Mesendoderm (in vitro differentiated cells): ENCODE results near the gene FOXN4.

Source experiments
- DNase-seq: peaks from one replicate; pipeline ENCODE4 v3.0.0; 2013
- H2AK5ac ChIP-seq: 2 replicates; pipeline ENCODE4 v1.6.1; 2013; ENCODE audit warnings: low read length, inconsistent platforms
- H2BK120ac ChIP-seq: 2 replicates; pipeline ENCODE4 v1.6.1; 2013; ENCODE audit warnings: low read depth, mild to moderate bottlenecking, low read length, moderate library complexity, mixed read lengths
- H2BK15ac ChIP-seq: replicated peaks from 2 replicates; pipeline ENCODE4 v1.6.1; 2013; ENCODE audit warnings: low read depth, mild to moderate bottlenecking, moderate library complexity
- H2BK5ac ChIP-seq: 2 replicates; pipeline ENCODE4 v1.6.1; 2013; ENCODE audit warnings: low read length, inconsistent platforms
- H3K18ac ChIP-seq: 2 replicates; pipeline ENCODE4 v1.6.1; 2013; ENCODE audit warnings: mild to moderate bottlenecking, low read length, mixed read lengths
- H3K23ac ChIP-seq: one replicate; pipeline ENCODE4 v1.6.1; 2013; ENCODE audit warnings: low read length
- H3K27ac ChIP-seq: 2 replicates; pipeline ENCODE4 v1.5.1; 2013; ENCODE audit warnings: low read depth, mild to moderate bottlenecking, inconsistent platforms, low read length, moderate library complexity
- H3K27me3 ChIP-seq: 2 replicates; pipeline ENCODE4 v1.6.1; 2013; ENCODE audit warnings: low read length, control low read depth, mild to moderate bottlenecking, inconsistent platforms; ENCODE audit not compliant: insufficient read depth, poor library complexity
- H3K36me3 ChIP-seq: 2 replicates; pipeline ENCODE4 v1.6.1; 2013; ENCODE audit warnings: low read length, inconsistent platforms; ENCODE audit not compliant: control insufficient read depth, insufficient read depth
- H3K4ac ChIP-seq: one replicate; pipeline ENCODE4 v1.6.1; 2013; ENCODE audit warnings: low read depth, mild to moderate bottlenecking, low read length, moderate library complexity
- H3K4me1 ChIP-seq: 2 replicates; pipeline ENCODE4 v1.6.1; 2013; ENCODE audit warnings: low read depth, low read length, inconsistent platforms; ENCODE audit not compliant: control insufficient read depth
- H3K4me2 ChIP-seq: 2 replicates; pipeline ENCODE4 v1.6.1; 2013; ENCODE audit warnings: low read length
- H3K4me3 ChIP-seq: 2 replicates; pipeline ENCODE4 v1.5.1; 2013; ENCODE audit warnings: mild to moderate bottlenecking, low read length
- H3K56ac ChIP-seq: one replicate; pipeline ENCODE4 v1.6.1; 2013; ENCODE audit warnings: low read length
- H3K79me1 ChIP-seq: 2 replicates; pipeline ENCODE4 v1.6.1; 2013; ENCODE audit warnings: low read length, inconsistent platforms
- H3K79me2 ChIP-seq: 2 replicates; pipeline ENCODE4 v1.6.1; 2013; ENCODE audit warnings: mild to moderate bottlenecking, low read length; ENCODE audit not compliant: control insufficient read depth, insufficient read depth
- H3K9ac ChIP-seq: 2 replicates; pipeline ENCODE4 v1.6.1; 2013; ENCODE audit warnings: low read length, inconsistent platforms
- H4K5ac ChIP-seq: one replicate; pipeline ENCODE4 v1.6.1; 2013; ENCODE audit warnings: low read length
- H4K8ac ChIP-seq: one replicate; pipeline ENCODE4 v1.6.1; 2013; ENCODE audit warnings: low read depth, mild to moderate bottlenecking, control low read depth, low read length, moderate library complexity
- WGBS: extraction: QIAGEN DNeasy Blood & Tissue Kit; methylation state at CpG from one replicate; pipeline ENCODE4 v1.1.7; 2013; ENCODE audit warnings: low lambda C conversion rate, missing lambda C conversion rate; ENCODE audit not compliant: insufficient coverage; ENCODE audit errors: extremely low coverage; 5-methylcytosine and 5-hydroxymethylcytosine counted together

Gene FOXN4

DNA sequence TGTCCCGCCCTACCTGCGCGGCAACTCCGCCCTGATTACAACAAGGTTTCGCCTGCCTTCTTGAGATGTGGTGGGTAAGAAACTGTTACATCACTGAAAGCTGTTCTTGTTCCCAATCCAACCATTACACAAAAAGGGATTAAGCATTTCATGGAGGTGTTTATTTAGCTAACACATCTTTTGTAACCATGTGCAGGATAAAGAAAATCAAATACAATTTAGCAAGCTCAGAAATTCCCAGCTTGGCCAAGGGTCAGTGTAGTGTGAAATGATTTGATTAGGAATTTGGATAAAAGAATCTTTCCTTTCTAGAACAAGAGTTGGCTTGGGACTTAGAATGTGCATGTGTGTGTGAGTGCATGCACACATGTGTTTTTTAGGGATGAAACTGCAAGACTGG lies 6.3 kb downstream of the FOXN4 start:
- Histone ChIP-seq H2BK15ac (no peak overlapping the region), H3K36me3 (no peaks in the 10 kb centered on the region), H3K79me2 (no peaks in the 10 kb centered on the region), H2BK120ac (no peak overlapping the region), H4K5ac (no peak overlapping the region), H3K27me3 (peaks cover 2% of the 10 kb centered on the region), H3K23ac (no peak overlapping the region), H3K9ac (no peak overlapping the region), H4K8ac (no peak overlapping the region), H3K27ac (no peak overlapping the region), H3K79me1 (no peaks in the 10 kb centered on the region), H3K4me2 (no peak overlapping the region), H2BK5ac (no peak overlapping the region), H3K18ac (no peak overlapping the region), H3K4me1 (no peaks in the 10 kb centered on the region), H2AK5ac (no peak overlapping the region), H3K4me3 (no peak overlapping the region), H3K4ac (no peak overlapping the region), H3K56ac (no peak overlapping the region)
- WGBS, result no CpG with 5 or more reads among the region's 5 CpGs
- DNase-seq, result no peak

DNA sequence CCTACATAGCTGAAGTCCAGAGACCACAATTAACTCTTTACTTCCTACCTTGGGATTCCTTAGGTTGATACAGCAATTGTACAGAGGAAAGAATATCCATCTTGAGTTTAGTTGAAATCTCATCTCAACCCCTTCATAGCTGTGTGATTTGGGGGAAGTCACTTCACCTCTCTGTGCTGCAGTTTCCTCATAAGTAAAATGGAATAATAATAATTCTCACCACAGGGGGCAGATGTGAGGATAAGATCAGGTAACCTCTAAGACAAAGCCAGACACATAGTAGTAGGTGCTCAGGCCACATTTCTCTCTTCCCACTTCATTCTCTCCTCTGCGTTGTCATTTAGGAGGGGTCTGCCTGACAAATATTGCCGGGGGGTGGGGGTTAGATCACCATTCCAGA lies 6.7 kb downstream of the FOXN4 start:
- Histone ChIP-seq H3K23ac (no peak overlapping the region), H4K5ac (no peak overlapping the region), H3K27ac (no peak overlapping the region), H3K79me1 (no peaks in the 10 kb centered on the region), H3K56ac (no peak overlapping the region), H2BK15ac (no peak overlapping the region), H3K27me3 (no peaks in the 10 kb centered on the region), H3K4me1 (no peaks in the 10 kb centered on the region), H3K9ac (no peak overlapping the region), H3K79me2 (no peaks in the 10 kb centered on the region), H3K36me3 (no peaks in the 10 kb centered on the region), H3K4me2 (no peak overlapping the region), H2AK5ac (no peak overlapping the region), H4K8ac (no peak overlapping the region), H2BK5ac (no peak overlapping the region), H3K4me3 (no peak overlapping the region), H2BK120ac (no peak overlapping the region), H3K4ac (no peak overlapping the region), H3K18ac (no peak overlapping the region)
- DNase-seq, result no peak
- WGBS, result no CpG with 5 or more reads among the region's 2 CpGs

DNA sequence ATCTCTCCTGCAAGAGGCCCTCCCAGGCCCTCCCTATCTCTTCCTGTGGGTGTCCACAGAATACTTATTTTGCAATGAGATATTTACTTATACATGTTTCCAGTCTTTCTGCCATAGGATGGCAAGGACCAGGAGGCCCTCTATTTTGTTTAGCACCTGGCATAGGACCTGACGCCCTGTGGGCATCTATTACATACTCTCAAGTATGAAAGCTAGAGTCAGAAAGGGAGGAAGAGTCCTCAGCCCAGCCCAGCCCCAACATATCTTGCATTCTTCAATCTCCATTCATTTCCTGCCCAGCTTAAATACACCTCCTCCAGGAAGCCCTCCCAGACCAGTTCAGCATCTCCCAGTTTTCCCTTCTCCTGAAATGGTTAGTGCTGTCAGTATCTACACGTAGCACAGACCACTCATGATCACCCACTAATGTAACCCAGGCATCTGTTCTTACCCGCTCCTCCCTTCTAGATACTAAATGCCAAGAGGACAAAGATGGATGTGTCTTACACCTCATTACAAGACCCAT lies 7.4 kb downstream of the FOXN4 start:
- no peak overlapping the region for H3K4ac ChIP-seq
- no peaks in the 10 kb centered on the region for H3K4me1 ChIP-seq
- no peak overlapping the region for H2BK5ac ChIP-seq
- H2AK5ac ChIP-seq, result no peak overlapping the region
- H3K4me2 ChIP-seq, result no peak overlapping the region
- H4K5ac ChIP-seq, result no peak overlapping the region
- H3K23ac ChIP-seq, result no peak overlapping the region
- H3K4me3 ChIP-seq, result no peak overlapping the region
- H4K8ac ChIP-seq, result no peak overlapping the region
- no peak overlapping the region for H2BK120ac ChIP-seq
- no peaks in the 10 kb centered on the region for H3K36me3 ChIP-seq
- no peaks in the 10 kb centered on the region for H3K79me1 ChIP-seq
- WGBS, result no CpG with 5 or more reads among the region's 3 CpGs
- H3K27ac ChIP-seq, result no peak overlapping the region
- H3K79me2 ChIP-seq, result no peaks in the 10 kb centered on the region
- no peaks in the 10 kb centered on the region for H3K27me3 ChIP-seq
- no peak overlapping the region for H2BK15ac ChIP-seq
- H3K9ac ChIP-seq, result no peak overlapping the region
- DNase-seq, result no peak
- H3K18ac ChIP-seq, result no peak overlapping the region
- no peak overlapping the region for H3K56ac ChIP-seq

DNA sequence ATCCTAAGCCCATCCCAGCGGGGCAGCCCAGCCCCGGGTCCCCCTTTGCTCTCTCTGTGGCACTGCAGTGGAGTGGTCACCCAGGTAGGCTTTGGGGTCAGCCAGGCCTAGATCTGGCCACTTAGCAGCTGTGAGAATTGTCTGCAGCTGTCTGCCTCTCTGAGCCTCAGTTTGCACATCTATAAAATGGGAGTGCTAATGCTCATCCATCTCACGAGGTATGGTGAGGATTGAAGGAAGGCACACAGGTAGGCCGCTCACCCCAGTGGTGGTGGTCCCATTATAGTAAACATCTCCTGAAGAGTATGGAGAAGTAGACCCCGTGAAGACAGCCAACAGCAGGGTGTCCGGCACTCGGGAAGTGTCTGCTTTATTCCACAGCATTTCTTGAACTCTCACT lies 9.2 kb downstream of the FOXN4 start:
- no peak overlapping the region for H3K4me3 ChIP-seq
- H3K79me1 ChIP-seq, result no peaks in the 10 kb centered on the region
- no peak overlapping the region for H2AK5ac ChIP-seq
- H3K79me2 ChIP-seq, result no peaks in the 10 kb centered on the region
- no peak overlapping the region for H2BK5ac ChIP-seq
- no peaks in the 10 kb centered on the region for H3K4me1 ChIP-seq
- H3K23ac ChIP-seq, result no peak overlapping the region
- DNase-seq, result no peak
- no peak overlapping the region for H2BK15ac ChIP-seq
- no peak overlapping the region for H2BK120ac ChIP-seq
- H3K56ac ChIP-seq, result no peak overlapping the region
- no peaks in the 10 kb centered on the region for H3K27me3 ChIP-seq
- no peak overlapping the region for H4K5ac ChIP-seq
- no peak overlapping the region for H3K9ac ChIP-seq
- WGBS, result no CpG with 5 or more reads among the region's 7 CpGs
- H3K18ac ChIP-seq, result no peak overlapping the region
- H3K4ac ChIP-seq, result no peak overlapping the region
- H3K4me2 ChIP-seq, result no peak overlapping the region
- H3K36me3 ChIP-seq, result no peaks in the 10 kb centered on the region
- H4K8ac ChIP-seq, result no peak overlapping the region
- H3K27ac ChIP-seq, result no peak overlapping the region

DNA sequence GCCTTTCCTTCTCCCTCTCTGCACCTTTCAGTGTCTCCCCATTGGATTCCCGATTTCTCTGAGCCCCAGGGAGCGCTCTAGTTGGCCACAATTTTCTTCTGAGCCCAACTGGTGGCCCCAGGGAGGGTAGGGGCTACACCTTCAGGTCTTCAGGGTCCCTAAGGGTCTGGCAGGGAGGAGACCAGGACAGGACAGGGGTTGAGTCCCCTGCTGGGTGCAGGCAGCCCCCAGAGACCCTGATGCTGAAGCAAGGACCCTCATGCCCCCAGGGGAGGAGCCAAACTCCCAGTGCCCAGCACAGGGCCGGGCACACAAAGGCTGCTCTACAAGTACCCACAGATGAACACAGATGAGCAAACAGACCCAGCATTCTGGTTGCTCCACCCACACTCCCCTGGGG lies 12.7 kb downstream of the FOXN4 start:
- DNase-seq, result no peak
- Histone ChIP-seq H3K79me1 (no peaks in the 10 kb centered on the region), H3K27ac (no peak overlapping the region), H3K36me3 (no peaks in the 10 kb centered on the region), H3K4me3 (no peak overlapping the region), H3K18ac (no peak overlapping the region), H3K27me3 (no peaks in the 10 kb centered on the region), H3K79me2 (no peaks in the 10 kb centered on the region), H3K23ac (no peak overlapping the region), H3K4ac (no peak overlapping the region), H2BK5ac (no peak overlapping the region), H2BK15ac (no peak overlapping the region), H2BK120ac (no peak overlapping the region), H4K5ac (no peak overlapping the region), H2AK5ac (no peak overlapping the region), H3K4me1 (peaks cover 2% of the 10 kb centered on the region), H3K56ac (no peak overlapping the region), H3K9ac (no peak overlapping the region), H3K4me2 (no peak overlapping the region), H4K8ac (no peak overlapping the region)
- WGBS, result no CpG with 5 or more reads among the region's 3 CpGs

- H4K5ac ChIP-seq, result no peak overlapping the region
- H3K9ac ChIP-seq, result no peak overlapping the region
- no peaks in the 10 kb centered on the region for H3K79me1 ChIP-seq
- WGBS, result no CpG with 5 or more reads among the region's 13 CpGs
- no peak overlapping the region for H3K23ac ChIP-seq
- no peaks in the 10 kb centered on the region for H3K79me2 ChIP-seq
- no peak for DNase-seq
- no peak overlapping the region for H3K56ac ChIP-seq
- H2AK5ac ChIP-seq, result no peak overlapping the region
- no peak overlapping the region for H3K27ac ChIP-seq
- H3K27me3 ChIP-seq, result no peaks in the 10 kb centered on the region
- no peak overlapping the region for H3K18ac ChIP-seq
- no peak overlapping the region for H3K4me2 ChIP-seq
- no peak overlapping the region for H3K4ac ChIP-seq
- H3K4me3 ChIP-seq, result no peak overlapping the region
- no peak overlapping the region for H2BK120ac ChIP-seq
- H2BK15ac ChIP-seq, result no peak overlapping the region
- no peak overlapping the region for H4K8ac ChIP-seq
- no peaks in the 10 kb centered on the region for H3K36me3 ChIP-seq
- H3K4me1 ChIP-seq, result peaks cover 2% of the 10 kb centered on the region
- H2BK5ac ChIP-seq, result no peak overlapping the region
Measured at GRCh38 chr12:109295764-109296425, 13.2 kb downstream of the FOXN4 start.
